GM12878 (cell line): Measurements from ENCODE around the gene LTA. TPM values are rescaled to one million over a fixed set of nuclear protein-coding genes. Genes with fewer than 3 reads are reported as not detected.

Experiments
- BCLAF1 ChIP-seq: fragments of 450-650 bp; IDR thresholded peaks from 2 replicates; pipeline ENCODE4 v1.6.1; 2017; ENCODE audit warnings: antibody characterized with exemption, mild to moderate bottlenecking, moderate library complexity
- CHD4 ChIP-seq: fragments of 200-600 bp; sonication (generic); IDR thresholded peaks from 2 replicates; pipeline ENCODE4 v1.6.1; 2016; ENCODE audit warnings: mild to moderate bottlenecking
- CREM ChIP-seq: IDR thresholded peaks from 2 replicates; pipeline ENCODE4 v1.6.1; 2014; ENCODE audit warnings: antibody characterized with exemption, low read depth
- E2F4 ChIP-seq: IDR thresholded peaks from 2 replicates; pipeline ENCODE4 v1.6.1; 2012; ENCODE audit warnings: low read depth, low read length, improper control_type of control experiment
- E4F1 ChIP-seq: fragments of 450-650 bp; IDR thresholded peaks from 2 replicates; pipeline ENCODE4 v1.6.1; 2018; ENCODE audit warnings: borderline replicate concordance, mild to moderate bottlenecking; ENCODE audit not compliant: partially characterized antibody
- EGR1 ChIP-seq, 2 experiments: IDR thresholded peaks; 1 replicate in 1 of 2; 2 replicates in 1 of 2; pipeline ENCODE4 v1.6.1; 2011 to 2012; ENCODE audit warnings: low read depth in 2 of 2, low read length in 2 of 2, borderline replicate concordance in 1 of 2, mild to moderate bottlenecking in 1 of 2, moderate library complexity in 1 of 2
- EP300 ChIP-seq, 2 experiments: fragments of 150-350 bp in 1 of 2; IDR thresholded peaks; 2 replicates each; pipeline ENCODE4 v1.6.1; 2011 to 2012; ENCODE audit warnings: low read depth in 2 of 2, low read length in 2 of 2, borderline replicate concordance in 1 of 2, improper control_type of control experiment in 1 of 2, inconsistent platforms in 1 of 2; ENCODE audit not compliant: control insufficient read depth in 1 of 2
- HDAC2 ChIP-seq: fragments of 200-600 bp; sonication (generic); IDR thresholded peaks from 2 replicates; pipeline ENCODE4 v1.6.1; 2017
- IKZF2 ChIP-seq, 2 experiments: fragments of 450-650 bp; IDR thresholded peaks; 2 replicates each; pipeline ENCODE4 v1.6.1; 2017; ENCODE audit warnings: mild to moderate bottlenecking in 2 of 2, moderate library complexity in 2 of 2
- JUNB ChIP-seq: IDR thresholded peaks from 2 replicates; pipeline ENCODE4 v1.6.1; 2016; ENCODE audit warnings: antibody characterized with exemption, mild to moderate bottlenecking
- NRF1 ChIP-seq: conservative IDR thresholded peaks from 2 replicates; pipeline ENCODE4 v1.6.1; 2011; ENCODE audit warnings: mild to moderate bottlenecking, low read depth, low read length, improper control_type of control experiment
- PAX5 ChIP-seq: IDR thresholded peaks from 2 replicates; pipeline ENCODE4 v1.6.1; 2011; ENCODE audit warnings: low read depth, low read length, borderline replicate concordance
- PKNOX1 ChIP-seq: fragments of 450-650 bp; IDR thresholded peaks from 2 replicates; pipeline ENCODE4 v1.6.1; 2016; ENCODE audit warnings: mild to moderate bottlenecking
- POU2F2 ChIP-seq: IDR thresholded peaks from 3 replicates; pipeline ENCODE4 v1.6.1; 2011; ENCODE audit warnings: low read depth, mild to moderate bottlenecking, low read length, borderline replicate concordance
- SMAD1 ChIP-seq: fragments of 450-650 bp; IDR thresholded peaks from 2 replicates; pipeline ENCODE4 v1.6.1; 2018; ENCODE audit warnings: mild to moderate bottlenecking, low read depth; ENCODE audit not compliant: partially characterized antibody
- SP1 ChIP-seq: IDR thresholded peaks from one replicate; pipeline ENCODE4 v1.6.1; 2011; ENCODE audit warnings: low read depth, low read length
- SPI1 ChIP-seq: IDR thresholded peaks from 2 replicates; pipeline ENCODE4 v1.6.1; 2011; ENCODE audit warnings: low read depth, mild to moderate bottlenecking, low read length, moderate library complexity, borderline replicate concordance; ENCODE audit not compliant: insufficient read depth
- TCF3 ChIP-seq: IDR thresholded peaks from 2 replicates; pipeline ENCODE4 v1.6.1; 2012; ENCODE audit warnings: low read depth, mild to moderate bottlenecking, low read length, borderline replicate concordance; ENCODE audit not compliant: insufficient read depth
- ZNF622 ChIP-seq: fragments of 450-650 bp; IDR thresholded peaks from 2 replicates; pipeline ENCODE4 v1.6.1; 2017; ENCODE audit warnings: mild to moderate bottlenecking, inconsistent platforms
- polyA plus RNA-seq, 11 experiments: library from polyadenylated mRNA; depleted of rRNA in 4 of 11; unstranded in 6 of 11; stranded (reverse) in 5 of 11; fragments of >200 nt; fragmentation: Nextera tagmentation in 4 of 11; fragmentation: Illumina TruSeq in 1 of 11; extraction: Ambion mirVana in 4 of 11; extraction: Trizol in 1 of 11; gene quantifications; 1 replicate in 1 of 11; 2 replicates in 10 of 11; pipeline versions ENCODE4 v1.2.1 to v1.2.3, GENCODE V29; 2011 to 2016; ENCODE audit warnings: inconsistent platforms in 2 of 11, missing spikeins in 2 of 11, low read depth in 1 of 11
- total RNA-seq, 4 experiments: library from RNA; depleted of rRNA in 3 of 4; stranded (reverse); fragments of >200 nt in 3 of 4; fragmentation: Illumina TruSeq in 1 of 4; extraction: Trizol in 1 of 4; gene quantifications; 2 replicates each; pipeline versions ENCODE4 v1.2.1 to v1.2.3, GENCODE V29; 2013 to 2021

Gene LTA
- total and polyA plus RNA-seq, 10 of the 15 experiments (the other 5 are each of a cell fraction or from before 2014, with no cell fraction given), result 27.5 to 100 (median 75.1) TPM

GRCh38 chr6:31546958-31547726 is 24.9 kb upstream of the LTA start, which contains the start of gene NFKBIL1 (continued):
- TF ChIP-seq SMAD1, result no peak
- TF ChIP-seq NRF1, result no peak
- peak in 1 of 2 experiments; percentile 45; a peak in 2 of 4 replicates for TF ChIP-seq IKZF2 (IDR thresholded peaks at IDR 0.05)
- no peak for TF ChIP-seq CHD4
- TF ChIP-seq PAX5, result no peak
- TF ChIP-seq BCLAF1, result no peak
- TF ChIP-seq EGR1 (IDR thresholded peaks at IDR 0.05; ENCODE audit: borderline replicate concordance in 1 of 2, low read depth in 2 of 2, low read length in 2 of 2), result 0 out of 3 replicates have a peak, but pooled peaks of 1 of the 2 experiments have one; percentile 25
- TF ChIP-seq SP1, result peak; percentile 85
- TF ChIP-seq E4F1, result peak; percentile 69
- TF ChIP-seq TCF3, result no peak
- no peak for TF ChIP-seq JUNB
- TF ChIP-seq EP300 (IDR thresholded peaks at IDR 0.05; ENCODE audit: borderline replicate concordance in 1 of 2, control insufficient read depth in 1 of 2, low read depth in 2 of 2, low read length in 2 of 2), result 0 out of 4 replicates have a peak, but pooled peaks of 1 of the 2 experiments have one; percentile 20
- TF ChIP-seq PKNOX1, result peak; percentile 73
- peak; percentile 65 for TF ChIP-seq SPI1
- TF ChIP-seq ZNF622, result no peak
- peak; percentile 71; the same call in 1 of the 3 replicates for TF ChIP-seq POU2F2
- peak; percentile 53; the same call in 1 of the 2 replicates for TF ChIP-seq E2F4
- TF ChIP-seq HDAC2, result no peak
- TF ChIP-seq CREM, result peak; percentile 93
